Neural crest cell (in vitro differentiated cells): ENCODE measurements around the gene LRCH1. TPM values are rescaled to one million over a fixed set of nuclear protein-coding genes. Genes with fewer than 3 reads are reported as not detected.

Experiments
- DNase-seq: peaks from one replicate; pipeline ENCODE4 v3.0.0; 2021; ENCODE audit warnings: low read depth, mixed read lengths, low spot score
- H3K27ac Mint-ChIP-seq: one replicate; pipeline ENCODE4 v1.8.0; 2021; ENCODE audit warnings: mild to moderate bottlenecking, mixed read lengths; ENCODE audit not compliant: unreplicated experiment
- H3K27me3 Mint-ChIP-seq: 2 replicates; pipeline ENCODE4 v1.8.0; 2021; ENCODE audit warnings: low read depth, mild to moderate bottlenecking, mixed read lengths
- H3K36me3 Mint-ChIP-seq: 2 replicates; pipeline ENCODE4 v1.8.0; 2021; ENCODE audit warnings: low read depth, mild to moderate bottlenecking, mixed read lengths
- H3K4me1 Mint-ChIP-seq: 2 replicates; pipeline ENCODE4 v1.8.0; 2021; ENCODE audit warnings: mixed read lengths
- H3K4me3 Mint-ChIP-seq: one replicate; pipeline ENCODE4 v1.8.0; 2021; ENCODE audit warnings: mild to moderate bottlenecking, mixed read lengths
- H3K9me3 Mint-ChIP-seq: 2 replicates; pipeline ENCODE4 v1.8.0; 2021; ENCODE audit warnings: mixed read lengths
- total RNA-seq: library from RNA; stranded (reverse); gene quantifications from 2 replicates; pipeline ENCODE4 v1.2.1, GENCODE V29; 2021
- TF ChIP-seq, protein P1 (sequence below): fragments of 200-600 bp; sonication (generic); conservative IDR thresholded peaks from 2 replicates; pipeline ENCODE4 v1.5.0; 2021; ENCODE audit warnings: antibody characterized with exemption, mild to moderate bottlenecking

LRCH1 gene
- total RNA-seq, 1 donor from 2014 or later, result 15.8 TPM

DNA sequence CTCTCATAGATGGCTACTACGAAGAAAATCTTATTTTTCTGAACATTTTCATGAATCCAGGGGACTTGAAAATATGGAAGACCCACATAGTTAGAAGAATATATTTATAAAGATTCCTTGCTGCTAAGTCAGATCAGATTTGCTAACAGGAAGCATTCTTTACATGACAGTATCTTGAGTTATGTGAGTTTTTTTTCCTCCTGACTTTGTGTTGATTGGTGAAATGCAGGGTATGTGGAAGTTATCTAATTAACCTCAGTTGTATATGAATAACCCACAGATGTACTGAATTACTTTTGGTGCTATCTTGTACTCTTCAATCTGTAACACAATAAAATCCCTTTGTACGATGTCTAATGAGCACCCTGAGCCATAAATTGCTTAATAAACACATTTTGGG, 190.2 kb downstream of the LRCH1 start:
- no peaks in the 10 kb centered on the region for H3K27me3 Mint-ChIP-seq
- no peaks in the 10 kb centered on the region for H3K4me1 Mint-ChIP-seq
- no peak overlapping the region for H3K4me3 Mint-ChIP-seq
- peaks cover 9% of the 10 kb centered on the region for H3K9me3 Mint-ChIP-seq
- TF ChIP-seq, protein P1, sequence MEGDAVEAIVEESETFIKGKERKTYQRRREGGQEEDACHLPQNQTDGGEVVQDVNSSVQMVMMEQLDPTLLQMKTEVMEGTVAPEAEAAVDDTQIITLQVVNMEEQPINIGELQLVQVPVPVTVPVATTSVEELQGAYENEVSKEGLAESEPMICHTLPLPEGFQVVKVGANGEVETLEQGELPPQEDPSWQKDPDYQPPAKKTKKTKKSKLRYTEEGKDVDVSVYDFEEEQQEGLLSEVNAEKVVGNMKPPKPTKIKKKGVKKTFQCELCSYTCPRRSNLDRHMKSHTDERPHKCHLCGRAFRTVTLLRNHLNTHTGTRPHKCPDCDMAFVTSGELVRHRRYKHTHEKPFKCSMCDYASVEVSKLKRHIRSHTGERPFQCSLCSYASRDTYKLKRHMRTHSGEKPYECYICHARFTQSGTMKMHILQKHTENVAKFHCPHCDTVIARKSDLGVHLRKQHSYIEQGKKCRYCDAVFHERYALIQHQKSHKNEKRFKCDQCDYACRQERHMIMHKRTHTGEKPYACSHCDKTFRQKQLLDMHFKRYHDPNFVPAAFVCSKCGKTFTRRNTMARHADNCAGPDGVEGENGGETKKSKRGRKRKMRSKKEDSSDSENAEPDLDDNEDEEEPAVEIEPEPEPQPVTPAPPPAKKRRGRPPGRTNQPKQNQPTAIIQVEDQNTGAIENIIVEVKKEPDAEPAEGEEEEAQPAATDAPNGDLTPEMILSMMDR, result no peak
- no peak for DNase-seq
- H3K27ac Mint-ChIP-seq, result no peak overlapping the region
- H3K36me3 Mint-ChIP-seq, result peaks cover 34% of the 10 kb centered on the region

DNA sequence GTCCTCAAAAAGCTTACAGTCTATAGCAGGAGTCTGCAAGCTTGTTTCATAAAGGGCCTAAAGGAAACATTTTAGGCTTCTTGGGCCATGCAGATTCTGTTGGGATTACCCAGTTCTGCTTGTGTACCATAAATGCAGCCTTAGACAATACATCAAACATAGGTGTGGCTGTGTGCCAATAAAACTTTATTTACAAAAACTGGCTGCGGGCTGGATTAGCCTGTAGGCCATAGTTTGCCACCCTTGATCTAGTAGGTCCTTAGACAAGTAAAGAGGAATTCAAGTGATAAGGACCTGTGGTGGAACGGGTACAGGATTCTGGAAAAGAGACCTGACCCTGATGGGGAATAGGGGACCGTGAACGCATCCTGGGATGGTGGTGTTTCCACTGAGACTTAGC, 192.1 kb downstream of the LRCH1 start:
- Mint-ChIP-seq H3K9me3 (peaks cover 9% of the 10 kb centered on the region), H3K27ac (no peak overlapping the region), H3K4me3 (no peak overlapping the region), H3K36me3 (peaks cover 44% of the 10 kb centered on the region), H3K4me1 (peaks cover 10% of the 10 kb centered on the region), H3K27me3 (no peaks in the 10 kb centered on the region)
- no peak for DNase-seq
- TF ChIP-seq, protein P1, result no peak

DNA sequence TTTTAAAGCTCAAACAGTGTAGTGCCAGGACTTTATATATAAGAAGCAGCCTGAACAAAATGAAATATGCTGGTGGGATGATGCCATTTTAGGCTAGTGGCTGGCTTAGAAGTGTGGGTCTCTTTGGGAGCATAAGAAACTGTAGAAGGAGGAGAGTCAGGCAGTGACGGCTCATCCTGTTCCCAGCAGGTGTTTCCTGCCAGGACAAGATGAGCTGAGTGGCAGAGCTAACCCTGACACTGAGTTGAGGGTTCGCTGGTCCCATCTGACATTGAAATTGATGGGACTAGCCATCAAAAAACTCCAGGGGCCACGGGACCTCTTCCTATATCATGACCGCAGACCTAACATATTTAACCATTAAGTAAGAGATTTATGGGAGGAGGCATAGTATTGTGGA, 192.7 kb downstream of the LRCH1 start:
- Mint-ChIP-seq H3K27me3 (no peaks in the 10 kb centered on the region), H3K9me3 (peaks cover 9% of the 10 kb centered on the region), H3K4me3 (no peak overlapping the region), H3K4me1 (peaks cover 13% of the 10 kb centered on the region), H3K27ac (no peak overlapping the region), H3K36me3 (peaks cover 44% of the 10 kb centered on the region)
- DNase-seq, result no peak
- TF ChIP-seq, protein P1, result no peak

DNA sequence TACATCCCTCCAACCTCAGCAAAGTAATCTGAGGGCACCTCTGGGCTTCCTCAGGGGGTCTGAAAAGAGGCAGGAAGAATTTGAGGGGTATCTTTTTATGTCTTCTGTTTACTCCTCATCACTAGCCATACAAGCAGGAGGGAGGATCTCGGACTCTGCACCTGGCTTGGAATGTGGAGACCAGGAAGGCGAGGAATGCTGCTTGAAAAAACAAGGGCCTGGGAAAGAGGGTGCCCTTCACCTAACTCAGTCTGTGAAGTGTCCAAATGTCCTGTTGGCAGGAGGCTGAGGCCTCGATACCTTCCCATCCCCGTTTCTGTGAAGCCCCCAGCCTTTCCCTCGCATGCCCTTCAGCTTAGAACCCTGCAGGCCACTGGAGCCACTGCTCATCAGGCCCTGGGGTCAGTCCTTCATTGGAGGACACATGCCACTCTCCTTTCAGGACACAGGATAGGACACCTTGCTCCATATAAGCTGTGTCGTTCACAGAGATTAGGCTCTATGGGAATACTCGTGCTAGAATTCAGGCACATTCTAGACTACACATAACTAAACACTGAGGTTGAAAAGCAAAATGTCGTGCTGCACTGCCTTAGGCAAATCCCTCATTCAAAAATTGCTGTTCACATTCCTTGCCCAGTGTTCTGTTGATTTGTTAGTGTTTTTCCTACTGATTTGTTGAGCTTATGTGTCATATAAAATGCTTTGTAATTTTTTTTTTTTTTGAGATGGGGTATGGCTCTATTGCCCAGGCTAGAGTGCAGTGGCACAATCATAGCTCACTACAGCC, 194.3 kb downstream of the LRCH1 start:
- DNase-seq, result no peak
- H3K9me3 Mint-ChIP-seq, result peaks cover 9% of the 10 kb centered on the region
- peaks cover 13% of the 10 kb centered on the region for H3K4me1 Mint-ChIP-seq
- H3K27me3 Mint-ChIP-seq, result no peaks in the 10 kb centered on the region
- H3K4me3 Mint-ChIP-seq, result no peak overlapping the region
- H3K36me3 Mint-ChIP-seq, result peaks cover 47% of the 10 kb centered on the region
- TF ChIP-seq, protein P1, result no peak
- H3K27ac Mint-ChIP-seq, result no peak overlapping the region

DNA sequence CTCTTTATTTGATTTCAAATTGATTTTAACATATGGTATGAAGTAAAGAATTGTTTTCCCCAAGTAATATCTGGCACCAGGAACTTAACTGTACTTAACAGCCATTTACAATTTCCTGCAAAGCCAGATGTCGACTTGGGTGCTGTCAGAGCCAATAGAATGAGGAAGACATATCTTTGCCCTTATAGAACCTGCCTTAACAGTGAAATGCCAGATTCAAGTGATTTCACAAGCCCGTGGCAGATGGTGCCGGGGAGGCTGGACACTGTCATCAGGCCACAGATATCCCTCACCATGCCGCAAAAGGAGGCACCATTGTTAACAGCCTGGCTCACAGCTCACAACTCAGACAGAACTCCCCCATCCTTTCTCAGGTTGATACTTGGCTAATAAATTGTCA, 195.3 kb downstream of the LRCH1 start:
- Mint-ChIP-seq H3K9me3 (peaks cover 9% of the 10 kb centered on the region), H3K27me3 (no peaks in the 10 kb centered on the region), H3K4me3 (no peak overlapping the region), H3K4me1 (peaks cover 13% of the 10 kb centered on the region), H3K27ac (no peak overlapping the region), H3K36me3 (peaks cover 47% of the 10 kb centered on the region)
- TF ChIP-seq, protein P1, result no peak
- no peak for DNase-seq
